K562 (cell line): ENCODE results near the gene LAPTM4A. TPM values are rescaled to one million over a fixed set of nuclear protein-coding genes. Genes with fewer than 3 reads are reported as not detected.

Source experiments
- ATAC-seq: fragments of 200-7000 bp; cut with Tn5 transposase; 3 replicates; pipeline ENCODE4 v1.9.1; 2020; ENCODE audit warnings: moderate library complexity
- BruUV-seq: library from RNA; stranded (reverse); fragments of 400-500 nt; replicated peaks from 2 replicates; lab custom pipeline; 2021; lab: Mats Ljungman, UMichigan
- CTCF ChIA-PET: fragments of 300-600 bp; formaldehyde crosslinking; extraction: SDS; loops from one replicate; lab custom pipeline; 2021; ENCODE audit warnings: low intra/inter-chr PET ratio; lab: Yijun Ruan, JAX
- POLR2A ChIA-PET: fragments of 300-600, 350-650 bp; sonication (Branson Sonifier 250); formaldehyde crosslinking; extraction: SDS; loops from one replicate; lab custom pipeline; 2021; ENCODE audit warnings: antibody characterized with exemption, inconsistent platforms; lab: Yijun Ruan, JAX
- DNase-seq, 4 experiments: peaks; one replicate each; pipeline versions ENCODE4 v3.0.0 to v3.0.0-alpha.2; 2011 to 2018; ENCODE audit warnings: low spot score in 3 of 4, mixed read lengths in 3 of 4; ENCODE audit errors: extremely low read depth in 1 of 4
- FAIRE-seq: peaks from 2 replicates; lab custom pipeline; 2011; peaks lifted over from hg19 to GRCh38; lab: Jason Lieb, UNC
- H2AFZ ChIP-seq: 2 replicates; pipeline ENCODE4 v1.6.0; 2011; ENCODE audit warnings: low read depth, low read length, control low read depth, inconsistent platforms
- H3K27ac ChIP-seq: fragments of 200-600 bp; 3 replicates; pipeline ENCODE4 v1.8.0; 2011; ENCODE audit warnings: low read depth, mild to moderate bottlenecking, control low read depth, inconsistent platforms, low read length, moderate library complexity, mixed read lengths; ENCODE audit errors: extremely low read depth
- H3K27me3 ChIP-seq, 2 experiments: fragments of 300-600 bp in 1 of 2; 2 replicates in 1 of 2; 3 replicates in 1 of 2; pipeline versions ENCODE4 v1.6.0 to v1.8.0; 2011; ENCODE audit warnings: inconsistent platforms in 2 of 2, low read length in 2 of 2, mild to moderate bottlenecking in 1 of 2, mixed read lengths in 1 of 2, moderate library complexity in 1 of 2; ENCODE audit not compliant: control insufficient read depth in 2 of 2, insufficient read depth in 2 of 2
- H3K36me3 ChIP-seq: fragments of 300-600 bp; 3 replicates; pipeline ENCODE4 v1.8.0; 2011; ENCODE audit warnings: mild to moderate bottlenecking, low read length, inconsistent platforms; ENCODE audit not compliant: control insufficient read depth, insufficient read depth
- H3K4me1 ChIP-seq, 2 experiments: fragments of 200-600 bp in 1 of 2; replicated peaks in 1 of 2; 2 replicates in 1 of 2; 3 replicates in 1 of 2; pipeline versions ENCODE4 v1.5.1 to v1.8.0; 2011; ENCODE audit warnings: inconsistent platforms in 2 of 2, low read length in 2 of 2, mild to moderate bottlenecking in 1 of 2, mixed read lengths in 1 of 2, moderate library complexity in 1 of 2; ENCODE audit not compliant: control insufficient read depth in 2 of 2, insufficient read depth in 2 of 2
- H3K4me2 ChIP-seq: 2 replicates; pipeline ENCODE4 v1.6.1; 2011; ENCODE audit warnings: low read length, control low read depth, inconsistent platforms, mixed read lengths; ENCODE audit not compliant: insufficient read depth
- H3K4me3 ChIP-seq: fragments of 200-600 bp; sonication (generic), shearing (Covaris generic); 2 replicates; pipeline ENCODE4 v1.5.1; 2016; ENCODE audit warnings: control low read depth, inconsistent platforms
- H3K79me2 ChIP-seq: fragments of 200-600 bp; 3 replicates; pipeline ENCODE4 v1.8.0; 2011; ENCODE audit warnings: low read length, inconsistent platforms; ENCODE audit not compliant: control insufficient read depth, insufficient read depth
- H3K9ac ChIP-seq, 2 experiments: 2 replicates each; pipeline versions ENCODE4 v1.6.0 to v1.6.1; 2011; ENCODE audit warnings: low read depth in 2 of 2, low read length in 2 of 2, control low read depth in 1 of 2, inconsistent platforms in 1 of 2, mild to moderate bottlenecking in 1 of 2, mixed read lengths in 1 of 2; ENCODE audit not compliant: insufficient read depth in 1 of 2
- H3K9me1 ChIP-seq: one replicate; pipeline ENCODE4 v1.6.0; 2011; ENCODE audit warnings: inconsistent platforms, mild to moderate bottlenecking, low read length, moderate library complexity; ENCODE audit not compliant: control insufficient read depth, insufficient read depth
- H3K9me3 ChIP-seq: replicated peaks from 2 replicates; pipeline ENCODE4 v1.5.1; 2011; ENCODE audit warnings: low read depth, low read length, inconsistent platforms; ENCODE audit not compliant: control insufficient read depth, insufficient read depth
- H4K20me1 ChIP-seq: replicated peaks from 2 replicates; pipeline ENCODE4 v1.6.1; 2011; ENCODE audit warnings: low read length, inconsistent platforms, mixed read lengths; ENCODE audit not compliant: control insufficient read depth, insufficient read depth
- CBX1 ChIP-seq: sonication (generic); IDR thresholded peaks from 2 replicates; pipeline ENCODE4 v1.6.1; 2016; ENCODE audit warnings: antibody characterized with exemption, low read depth, mild to moderate bottlenecking
- FOS ChIP-seq: IDR thresholded peaks from 3 replicates; pipeline ENCODE4 v1.6.1; 2011; ENCODE audit not compliant: insufficient read length; ENCODE audit errors: extremely low read depth
- GATAD2A ChIP-seq: fragments of 450-650 bp; IDR thresholded peaks from 2 replicates; pipeline ENCODE4 v1.6.1; 2017
- GTF2B ChIP-seq: IDR thresholded peaks from 2 replicates; pipeline ENCODE4 v1.6.1; 2011; ENCODE audit not compliant: insufficient read length; ENCODE audit errors: extremely low read depth
- HNRNPH1 ChIP-seq: fragments of 200-400 bp; formaldehyde crosslinking; optimal IDR thresholded peaks from 2 replicates; pipeline ENCODE3; 2017; ENCODE audit warnings: low read depth, mild to moderate bottlenecking, low read length, moderate library complexity
- POLR2B ChIP-seq: fragments of 450-650 bp; IDR thresholded peaks from 2 replicates; pipeline ENCODE4 v1.6.1; 2018; ENCODE audit warnings: low read depth; ENCODE audit not compliant: partially characterized antibody
- PTBP1 ChIP-seq: fragments of 200-400 bp; formaldehyde crosslinking; IDR thresholded peaks from 2 replicates; pipeline ENCODE4 v1.6.1; 2017; ENCODE audit warnings: low read depth, low read length
- SMAD4 ChIP-seq: fragments of 250-450 bp; sonication (Bioruptor Pico); conservative IDR thresholded peaks from 2 replicates; pipeline ENCODE4 v1.8.0; 2021; ENCODE audit warnings: inconsistent platforms, mild to moderate bottlenecking, moderate library complexity
- TCFL5 ChIP-seq: fragments of 250-450 bp; sonication (Bioruptor Pico); conservative IDR thresholded peaks from 2 replicates; pipeline ENCODE4 v1.6.1; 2021; ENCODE audit warnings: mild to moderate bottlenecking, moderate library complexity, matching md5 sums
- TOE1 ChIP-seq, 2 experiments: fragments of 450-650 bp in 1 of 2; sonication (generic) in 1 of 2; formaldehyde crosslinking in 1 of 2; IDR thresholded peaks; 2 replicates each; pipeline versions ENCODE4 v1.7.1 to v1.8.0; 2016 to 2022; ENCODE audit warnings: borderline replicate concordance in 2 of 2, mild to moderate bottlenecking in 2 of 2, antibody characterized with exemption in 1 of 2, inconsistent platforms in 1 of 2, low read depth in 1 of 2, missing genetic modification reagents in 1 of 2, moderate library complexity in 1 of 2
- VEZF1 ChIP-seq: fragments of 200-800 bp; sonication (Bioruptor generic); IDR thresholded peaks from 2 replicates; pipeline ENCODE4 v1.6.1; 2017; ENCODE audit warnings: missing genetic modification characterization, missing compliant biosample characterization
- ZNF408 ChIP-seq: fragments of 250-450 bp; sonication (Bioruptor Pico); IDR thresholded peaks from 2 replicates; pipeline ENCODE4 v1.4.0; 2020; ENCODE audit warnings: low read depth, mild to moderate bottlenecking, moderate library complexity
- ZNF436 ChIP-seq: fragments of 250-450, 450-650 bp; sonication (Bioruptor Pico); formaldehyde crosslinking; IDR thresholded peaks from 2 replicates; pipeline ENCODE4 v1.7.0; 2020; ENCODE audit warnings: mild to moderate bottlenecking
- ZNF696 ChIP-seq: fragments of 250-450 bp; sonication (Bioruptor Pico); conservative IDR thresholded peaks from 2 replicates; pipeline ENCODE4 v1.4.0; 2020; ENCODE audit warnings: mild to moderate bottlenecking, moderate library complexity
- WGBS: fragments of 100-300 bp; shearing (Covaris generic); methylation state at CpG from one replicate; pipeline ENCODE4 v1.1.6; 2016; ENCODE audit warnings: low coverage, mixed read lengths; ENCODE audit not compliant: insufficient coverage; ENCODE audit errors: missing lambda C conversion rate; 5-methylcytosine and 5-hydroxymethylcytosine counted together
- in situ Hi-C: fragments of 300-500 bp; cut with MboI; formaldehyde crosslinking; loops from 4 replicates; pipeline ENCODE4 v1.15.0; 2018; ENCODE audit warnings: inconsistent platforms, mixed read lengths
- intact Hi-C: fragments of 100-400 bp; cut with micrococcal nuclease; formaldehyde crosslinking; loops from 2 replicates; pipeline ENCODE4 v1.14.2; 2022
- polyA plus RNA-seq, 8 experiments: library from polyadenylated mRNA; depleted of rRNA in 4 of 8; stranded (reverse) in 5 of 8; unstranded in 3 of 8; fragments of >200 nt; fragmentation: Nextera tagmentation in 2 of 8; fragmentation: Illumina TruSeq in 1 of 8; extraction: Ambion mirVana in 2 of 8; extraction: Trizol in 1 of 8; gene quantifications; 2 replicates each; pipeline versions ENCODE4 v1.2.1 to v1.2.3, GENCODE V29; 2011 to 2014; ENCODE audit warnings: inconsistent platforms in 1 of 8, missing spikeins in 1 of 8
- total RNA-seq, 7 experiments: library from RNA; depleted of rRNA in 6 of 7; stranded (reverse); fragments of >200 nt in 6 of 7; fragmentation: Illumina TruSeq in 2 of 7; extraction: Trizol in 2 of 7; gene quantifications; 2 replicates each; pipeline versions ENCODE4 v1.2.1 to v1.2.3, GENCODE V29; 2011 to 2021; ENCODE audit warnings: low replicate concordance in 1 of 7
- TF ChIP-seq, protein P1 (sequence below): sonication (generic); formaldehyde crosslinking; IDR thresholded peaks from 2 replicates; pipeline ENCODE4 v1.8.0; 2022; ENCODE audit warnings: mild to moderate bottlenecking, missing genetic modification reagents

The LAPTM4A gene
- total and polyA plus RNA-seq, 9 of the 15 experiments (the other 6 are each of a cell fraction or from before 2014, with no cell fraction given): 13.4 to 157 (median 50.1) TPM

GRCh38 chr2:20071397-20072383 lies 20.3 kb upstream of the LAPTM4A start:
- H3K9ac ChIP-seq: peak overlapping the region in 1 of 2 experiments; percentile 40; a peak in 1 of 4 replicates
- FAIRE-seq: no peak
- in situ Hi-C loops: no loop called here

More at GRCh38 chr2:20071397-20072383, 20.3 kb upstream of the LAPTM4A start:
- TF ChIP-seq ZNF696 (CRISPR knock-in tag) (no peak), POLR2B (no peak), CBX1 (no peak), TCFL5 (no peak), HNRNPH1 (no peak), PTBP1 (no peak), ZNF436 (CRISPR knock-in tag) (no peak), GTF2B (no peak), FOS (no peak), GATAD2A (no peak), TOE1 (IDR thresholded peaks at IDR 0.05; ENCODE audit: borderline replicate concordance) (no peak), TOE1 (CRISPR knock-in tag; IDR thresholded peaks at IDR 0.05; ENCODE audit: borderline replicate concordance, low read depth) (no peak), VEZF1 (CRISPR knock-in tag) (no peak), ZNF408 (CRISPR knock-in tag) (no peak), SMAD4 (CRISPR knock-in tag) (no peak)
- TF ChIP-seq, protein P1, sequence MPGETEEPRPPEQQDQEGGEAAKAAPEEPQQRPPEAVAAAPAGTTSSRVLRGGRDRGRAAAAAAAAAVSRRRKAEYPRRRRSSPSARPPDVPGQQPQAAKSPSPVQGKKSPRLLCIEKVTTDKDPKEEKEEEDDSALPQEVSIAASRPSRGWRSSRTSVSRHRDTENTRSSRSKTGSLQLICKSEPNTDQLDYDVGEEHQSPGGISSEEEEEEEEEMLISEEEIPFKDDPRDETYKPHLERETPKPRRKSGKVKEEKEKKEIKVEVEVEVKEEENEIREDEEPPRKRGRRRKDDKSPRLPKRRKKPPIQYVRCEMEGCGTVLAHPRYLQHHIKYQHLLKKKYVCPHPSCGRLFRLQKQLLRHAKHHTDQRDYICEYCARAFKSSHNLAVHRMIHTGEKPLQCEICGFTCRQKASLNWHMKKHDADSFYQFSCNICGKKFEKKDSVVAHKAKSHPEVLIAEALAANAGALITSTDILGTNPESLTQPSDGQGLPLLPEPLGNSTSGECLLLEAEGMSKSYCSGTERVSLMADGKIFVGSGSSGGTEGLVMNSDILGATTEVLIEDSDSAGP (CRISPR knock-in tag): no peak
- ChIA-PET POLR2A (interaction anchor here (0.6 kb wide), 2 partner anchors 8 to 31 kb away, joined by 3 read pairs; no protein-coding TSS in a partner anchor), CTCF (no interaction called here)
- Histone ChIP-seq H3K36me3 (no peaks in the 10 kb centered on the region), H4K20me1 (no peaks in the 10 kb centered on the region), H3K79me2 (no peaks in the 10 kb centered on the region), H3K9me3 (no peaks in the 10 kb centered on the region), H3K27ac (no peak overlapping the region), H3K4me3 (no peak overlapping the region), H3K4me2 (no peak overlapping the region), H3K27me3 (no peaks in the 10 kb centered on the region), H2AFZ (peak overlapping the region; percentile 76), H3K9me1 (no peaks in the 10 kb centered on the region), H3K4me1 (peaks cover 2 to 4% of the 10 kb centered on the region in 2 experiments; a peak in 2 of 5 replicates)
- ATAC-seq (peak; percentile 59), DNase-seq (no peak)
- intact Hi-C loops: no loop called here
- no TSS peak for BruUV-seq
- 43% methylated on average over 13 of the region's 14 CpGs for WGBS
